ENCODE data around the gene CEMIP. TPM values are rescaled to one million over a fixed set of nuclear protein-coding genes. Genes with fewer than 3 reads are reported as not detected.

Gene CEMIP
- total RNA-seq, 2 experiments from 2014 or later, result not detected

GRCh38 chr15:80967451-80967850 is 188.3 kb downstream of the CEMIP start:
- H3K9me3 Mint-ChIP-seq, result peaks cover 7% of the 10 kb centered on the region
- DNase-seq, result no peak
- CTCF ChIA-PET, result interaction anchor here (1.3 to 4.9 kb wide), 4 partner anchors 10 to 299 kb away, joined by 3 to 30 read pairs (median 6); partner anchors contain the start of gene CEMIP
- H3K36me3 Mint-ChIP-seq (ENCODE audit: low read depth), result peaks cover 63% of the 10 kb centered on the region
- H3K27ac Mint-ChIP-seq, result no peak overlapping the region
- peaks cover 12% of the 10 kb centered on the region for H3K4me1 Mint-ChIP-seq
- POLR2A ChIA-PET, result no interaction called here
- no peak overlapping the region for H3K4me3 Mint-ChIP-seq
- H3K27me3 Mint-ChIP-seq, result no peaks in the 10 kb centered on the region

- no peaks in the 10 kb centered on the region for H3K27me3 Mint-ChIP-seq
- H3K36me3 Mint-ChIP-seq (ENCODE audit: low read depth), result peaks cover 58% of the 10 kb centered on the region
- no peak for DNase-seq
- ChIA-PET POLR2A (interaction anchor here (0.6 to 1.2 kb wide), 2 partner anchors 15 to 23 kb away, joined by 3 read pairs; no protein-coding TSS in a partner anchor), CTCF (interaction anchor here (1.0 to 4.9 kb wide), 9 partner anchors 10 to 513 kb away, joined by 3 to 30 read pairs (median 5); partner anchors contain the start of gene CEMIP)
- H3K9me3 Mint-ChIP-seq, result peaks cover 7% of the 10 kb centered on the region
- no peak overlapping the region for H3K4me3 Mint-ChIP-seq
- H3K4me1 Mint-ChIP-seq, result peaks cover 6% of the 10 kb centered on the region
- H3K27ac Mint-ChIP-seq, result no peak overlapping the region
These were observed 188.9 kb downstream of the CEMIP start for GRCh38 chr15:80967991-80968510.

- Mint-ChIP-seq H3K27ac (no peak overlapping the region), H3K36me3 (ENCODE audit: low read depth) (peaks cover 50% of the 10 kb centered on the region), H3K4me1 (peaks cover 2% of the 10 kb centered on the region), H3K27me3 (no peaks in the 10 kb centered on the region), H3K9me3 (peaks cover 5% of the 10 kb centered on the region), H3K4me3 (no peak overlapping the region)
- ChIA-PET CTCF (interaction anchor here (0.7 to 4.9 kb wide), 22 partner anchors 9 to 514 kb away, joined by 3 to 30 read pairs (median 4); partner anchors contain the start of gene CEMIP), POLR2A (no interaction called here)
- DNase-seq, result no peak
These were observed 190.1 kb downstream of the CEMIP start for GRCh38 chr15:80969316-80969715.

GRCh38 chr15:80970018-80970657 is 191.0 kb downstream of the CEMIP start:
- ChIA-PET CTCF (interaction anchor here (0.7 to 4.9 kb wide), 25 partner anchors 10 to 516 kb away, joined by 3 to 30 read pairs (median 4); partner anchors contain the start of gene CEMIP), POLR2A (no interaction called here)
- peaks cover 42% of the 10 kb centered on the region for H3K36me3 Mint-ChIP-seq (ENCODE audit: low read depth)
- peak; percentile 62 for DNase-seq
- no peak overlapping the region for H3K27ac Mint-ChIP-seq
- H3K4me3 Mint-ChIP-seq, result no peak overlapping the region
- H3K9me3 Mint-ChIP-seq, result peaks cover 4% of the 10 kb centered on the region
- peaks cover 7% of the 10 kb centered on the region for H3K4me1 Mint-ChIP-seq
- H3K27me3 Mint-ChIP-seq, result no peaks in the 10 kb centered on the region

- peaks cover under 1% of the 10 kb centered on the region for H3K9me3 Mint-ChIP-seq
- no peak overlapping the region for H3K27ac Mint-ChIP-seq
- peaks cover 38% of the 10 kb centered on the region for H3K36me3 Mint-ChIP-seq (ENCODE audit: low read depth)
- H3K4me3 Mint-ChIP-seq, result no peak overlapping the region
- ChIA-PET CTCF (interaction anchor here (0.8 to 4.9 kb wide), 18 partner anchors 9 to 516 kb away, joined by 3 to 30 read pairs (median 6); partner anchors contain the start of gene CEMIP), POLR2A (no interaction called here)
- H3K27me3 Mint-ChIP-seq, result no peaks in the 10 kb centered on the region
- peaks cover 12% of the 10 kb centered on the region for H3K4me1 Mint-ChIP-seq
- no peak for DNase-seq
These were observed 191.5 kb downstream of the CEMIP start for GRCh38 chr15:80970658-80971057.

- Mint-ChIP-seq H3K27ac (no peak overlapping the region), H3K4me1 (peaks cover 13% of the 10 kb centered on the region)
- CTCF ChIA-PET, result interaction anchor here (1.2 to 4.9 kb wide), 4 partner anchors 9 to 310 kb away, joined by 3 to 30 read pairs (median 12); partner anchors contain the start of gene CEMIP
These were observed 192.0 kb downstream of the CEMIP start for GRCh38 chr15:80971143-80971542.

GRCh38 chr15:80972276-80972675 is 193.1 kb downstream of the CEMIP start:
- no peak overlapping the region for H3K27ac Mint-ChIP-seq

More at GRCh38 chr15:80971143-80971542, 192.0 kb downstream of the CEMIP start:
- no peak for DNase-seq
- Mint-ChIP-seq H3K36me3 (ENCODE audit: low read depth) (peaks cover 36% of the 10 kb centered on the region), H3K4me3 (no peak overlapping the region), H3K27me3 (no peaks in the 10 kb centered on the region), H3K9me3 (no peaks in the 10 kb centered on the region)
- POLR2A ChIA-PET, result no interaction called here

GRCh38 chr15:80974914-80975313 is 195.7 kb downstream of the CEMIP start:
- DNase-seq, result no peak
- H3K9me3 Mint-ChIP-seq, result no peaks in the 10 kb centered on the region
- peak overlapping the region; percentile 34 for H3K27ac Mint-ChIP-seq
- no peak overlapping the region for H3K4me3 Mint-ChIP-seq
- peaks cover 51% of the 10 kb centered on the region for H3K36me3 Mint-ChIP-seq (ENCODE audit: low read depth)
- ChIA-PET POLR2A (no interaction called here), CTCF (interaction anchor here (0.6 to 3.2 kb wide), 8 partner anchors 12 to 957 kb away, joined by 3 to 13 read pairs (median 3); no protein-coding TSS in a partner anchor)
- no peaks in the 10 kb centered on the region for H3K27me3 Mint-ChIP-seq
- H3K4me1 Mint-ChIP-seq, result peaks cover 49% of the 10 kb centered on the region

More at GRCh38 chr15:80972276-80972675, 193.1 kb downstream of the CEMIP start:
- Mint-ChIP-seq H3K4me1 (peaks cover 24% of the 10 kb centered on the region), H3K36me3 (ENCODE audit: low read depth) (peaks cover 36% of the 10 kb centered on the region), H3K4me3 (no peak overlapping the region), H3K9me3 (no peaks in the 10 kb centered on the region), H3K27me3 (no peaks in the 10 kb centered on the region)
- CTCF ChIA-PET, result interaction anchor here (0.9 kb wide), 1 partner anchor 517 kb away, joined by 3 read pairs; no protein-coding TSS in a partner anchor
- DNase-seq, result no peak
- POLR2A ChIA-PET, result no interaction called here

- POLR2A ChIA-PET, result no interaction called here
- H3K27ac Mint-ChIP-seq, result no peak overlapping the region
These were observed 197.7 kb downstream of the CEMIP start for GRCh38 chr15:80976851-80977250.

GRCh38 chr15:80977627-80978036 is 198.5 kb downstream of the CEMIP start:
- ChIA-PET POLR2A (interaction anchor here (1.4 kb wide), 1 partner anchor 24 kb away, joined by 6 read pairs; no protein-coding TSS in a partner anchor), CTCF (interaction anchor here (1.0 to 5.4 kb wide), 8 partner anchors 9 to 289 kb away, joined by 3 to 48 read pairs (median 6); no protein-coding TSS in a partner anchor)
- Mint-ChIP-seq H3K4me3 (no peak overlapping the region), H3K36me3 (ENCODE audit: low read depth) (peaks cover 53% of the 10 kb centered on the region), H3K4me1 (peaks cover 61% of the 10 kb centered on the region), H3K9me3 (no peaks in the 10 kb centered on the region), H3K27me3 (no peaks in the 10 kb centered on the region), H3K27ac (peak overlapping the region; percentile 32)
- DNase-seq, result peak; percentile 50

More at GRCh38 chr15:80976851-80977250, 197.7 kb downstream of the CEMIP start:
- H3K9me3 Mint-ChIP-seq, result no peaks in the 10 kb centered on the region
- DNase-seq, result no peak
- CTCF ChIA-PET, result interaction anchor here (0.6 to 5.4 kb wide), 6 partner anchors 25 to 457 kb away, joined by 3 to 48 read pairs (median 6); no protein-coding TSS in a partner anchor
- no peaks in the 10 kb centered on the region for H3K27me3 Mint-ChIP-seq
- H3K4me3 Mint-ChIP-seq, result no peak overlapping the region
- H3K4me1 Mint-ChIP-seq, result peaks cover 53% of the 10 kb centered on the region
- peaks cover 53% of the 10 kb centered on the region for H3K36me3 Mint-ChIP-seq (ENCODE audit: low read depth)

GRCh38 chr15:80978685-80979329 is 199.6 kb downstream of the CEMIP start:
- CTCF ChIA-PET, result interaction anchor here (1.6 to 5.4 kb wide), 5 partner anchors 9 to 287 kb away, joined by 5 to 48 read pairs (median 8); no protein-coding TSS in a partner anchor
- POLR2A ChIA-PET, result interaction anchor here (1.9 kb wide), 1 partner anchor 10 kb away, joined by 5 read pairs; no protein-coding TSS in a partner anchor
- Mint-ChIP-seq H3K36me3 (ENCODE audit: low read depth) (peaks cover 58% of the 10 kb centered on the region), H3K4me3 (no peak overlapping the region), H3K27ac (peak overlapping the region; percentile 59), H3K9me3 (no peaks in the 10 kb centered on the region), H3K4me1 (peaks cover 66% of the 10 kb centered on the region), H3K27me3 (no peaks in the 10 kb centered on the region)
- DNase-seq, result no peak

- Mint-ChIP-seq H3K4me1 (peaks cover 70% of the 10 kb centered on the region), H3K27ac (peak overlapping the region; percentile 29), H3K36me3 (ENCODE audit: low read depth) (peaks cover 59% of the 10 kb centered on the region), H3K4me3 (no peak overlapping the region), H3K27me3 (no peaks in the 10 kb centered on the region), H3K9me3 (no peaks in the 10 kb centered on the region)
- POLR2A ChIA-PET, result interaction anchor here (0.9 to 1.9 kb wide), 2 partner anchors 9 to 12 kb away, joined by 3 to 5 read pairs; no protein-coding TSS in a partner anchor
- CTCF ChIA-PET, result interaction anchor here (0.9 to 5.4 kb wide), 7 partner anchors 8 to 287 kb away, joined by 3 to 48 read pairs (median 6); partner anchors contain the start of gene TLNRD1
- DNase-seq, result no peak
These were observed 200.5 kb downstream of the CEMIP start for GRCh38 chr15:80979538-80980200.
